Chondrocyte (in vitro differentiated cells): Measurements from ENCODE around the gene ZNF442. TPM values are rescaled to one million over a fixed set of nuclear protein-coding genes. Genes with fewer than 3 reads are reported as not detected.
A peak's percentile ranks its signal among the peaks of the same experiment; 100 is the strongest.
"Not testable (repeated sequence)": the region's sequence is repeated elsewhere in the genome, so short reads cannot be mapped to it uniquely, and the experiment has no call there.

Experiments used
- DNase-seq: peaks from one replicate; pipeline ENCODE4 v3.0.0; 2021; ENCODE audit warnings: mixed read lengths, low spot score
- H3K27ac Mint-ChIP-seq: one replicate; pipeline ENCODE4 v1.8.0; 2021; ENCODE audit warnings: mild to moderate bottlenecking, moderate library complexity, mixed read lengths; ENCODE audit not compliant: unreplicated experiment
- H3K27me3 Mint-ChIP-seq: 2 replicates; pipeline ENCODE4 v1.8.0; 2021; ENCODE audit warnings: low read depth, mixed read lengths
- H3K36me3 Mint-ChIP-seq: 2 replicates; pipeline ENCODE4 v1.8.0; 2021; ENCODE audit warnings: low read depth, mixed read lengths
- H3K4me1 Mint-ChIP-seq: 2 replicates; pipeline ENCODE4 v1.8.0; 2021; ENCODE audit warnings: low read depth, mild to moderate bottlenecking, mixed read lengths
- H3K4me3 Mint-ChIP-seq: one replicate; pipeline ENCODE4 v1.8.0; 2021; ENCODE audit warnings: mild to moderate bottlenecking, moderate library complexity, mixed read lengths; ENCODE audit not compliant: unreplicated experiment
- H3K9me3 Mint-ChIP-seq: 2 replicates; pipeline ENCODE4 v1.8.0; 2021; ENCODE audit warnings: low read depth, mixed read lengths
- total RNA-seq: library from RNA; stranded (reverse); gene quantifications from 3 replicates; pipeline ENCODE4 v1.2.1, GENCODE V29; 2021
- TF ChIP-seq, protein P1 (sequence below): fragments of 200-600 bp; sonication (generic); IDR thresholded peaks from 2 replicates; pipeline ENCODE4 v1.5.0; 2021; ENCODE audit warnings: antibody characterized with exemption, mild to moderate bottlenecking, moderate library complexity

ZNF442 gene
- total RNA-seq, 1 donor from 2014 or later = 3.3 TPM

DNA sequence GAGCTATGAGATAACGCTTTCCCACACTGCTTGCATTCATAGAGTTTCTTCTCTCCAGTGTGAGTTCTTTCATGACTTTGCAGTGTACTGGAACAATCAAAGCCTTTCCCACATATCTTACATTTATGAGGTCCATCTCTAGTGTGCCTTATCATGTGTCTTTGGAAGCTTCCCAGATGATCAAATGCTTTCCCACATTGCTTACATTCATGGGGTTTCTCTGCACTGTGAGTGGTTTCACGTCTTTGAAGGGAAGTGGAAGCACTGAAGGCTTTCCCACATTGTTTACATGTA, 14.9 kb upstream of the ZNF442 start:
- Mint-ChIP-seq H3K36me3 (peaks cover 29% of the 10 kb centered on the region), H3K27me3 (no peaks in the 10 kb centered on the region), H3K27ac (no peak overlapping the region), H3K4me3 (no peak overlapping the region), H3K4me1 (no peaks in the 10 kb centered on the region), H3K9me3 (peaks cover 44% of the 10 kb centered on the region)
- TF ChIP-seq, protein P1, sequence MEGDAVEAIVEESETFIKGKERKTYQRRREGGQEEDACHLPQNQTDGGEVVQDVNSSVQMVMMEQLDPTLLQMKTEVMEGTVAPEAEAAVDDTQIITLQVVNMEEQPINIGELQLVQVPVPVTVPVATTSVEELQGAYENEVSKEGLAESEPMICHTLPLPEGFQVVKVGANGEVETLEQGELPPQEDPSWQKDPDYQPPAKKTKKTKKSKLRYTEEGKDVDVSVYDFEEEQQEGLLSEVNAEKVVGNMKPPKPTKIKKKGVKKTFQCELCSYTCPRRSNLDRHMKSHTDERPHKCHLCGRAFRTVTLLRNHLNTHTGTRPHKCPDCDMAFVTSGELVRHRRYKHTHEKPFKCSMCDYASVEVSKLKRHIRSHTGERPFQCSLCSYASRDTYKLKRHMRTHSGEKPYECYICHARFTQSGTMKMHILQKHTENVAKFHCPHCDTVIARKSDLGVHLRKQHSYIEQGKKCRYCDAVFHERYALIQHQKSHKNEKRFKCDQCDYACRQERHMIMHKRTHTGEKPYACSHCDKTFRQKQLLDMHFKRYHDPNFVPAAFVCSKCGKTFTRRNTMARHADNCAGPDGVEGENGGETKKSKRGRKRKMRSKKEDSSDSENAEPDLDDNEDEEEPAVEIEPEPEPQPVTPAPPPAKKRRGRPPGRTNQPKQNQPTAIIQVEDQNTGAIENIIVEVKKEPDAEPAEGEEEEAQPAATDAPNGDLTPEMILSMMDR = no peak
- DNase-seq = no peak

DNA sequence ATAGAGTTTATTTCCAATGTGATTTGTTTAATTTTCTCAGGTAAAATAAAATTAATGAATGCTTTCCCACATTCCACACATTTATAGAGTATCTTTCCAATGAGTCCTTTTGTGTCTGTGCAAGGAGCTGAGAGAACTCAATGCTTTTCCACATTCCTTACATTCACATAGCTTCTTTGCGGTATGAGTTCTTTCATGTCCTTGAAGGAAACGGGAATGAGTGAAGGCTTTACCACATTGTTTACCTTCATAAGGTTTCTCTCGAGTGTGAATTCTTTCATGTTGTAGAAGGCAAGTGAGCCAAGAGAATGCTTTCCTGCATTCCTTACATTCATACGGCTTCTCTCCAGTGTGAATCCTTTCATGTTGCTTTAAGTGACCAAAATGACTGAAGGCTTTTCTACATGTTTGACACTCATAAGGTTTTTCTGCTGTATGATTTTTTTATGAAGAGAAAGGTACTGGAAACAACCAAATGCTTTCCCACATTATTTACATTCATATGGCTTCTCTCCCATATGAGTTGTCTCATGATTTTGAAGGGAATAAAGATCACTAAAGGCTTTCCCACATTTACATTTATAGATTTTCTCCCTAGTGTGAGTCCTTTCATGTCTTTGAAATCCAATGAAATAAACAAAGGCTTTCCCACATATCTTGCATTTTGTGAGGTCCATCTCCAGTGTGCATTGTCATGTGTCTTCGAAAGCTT, 14.4 kb upstream of the ZNF442 start:
- TF ChIP-seq, protein P1 = no peak
- no peak overlapping the region for H3K27ac Mint-ChIP-seq
- H3K9me3 Mint-ChIP-seq = peaks cover 47% of the 10 kb centered on the region
- DNase-seq = no peak
- no peaks in the 10 kb centered on the region for H3K4me1 Mint-ChIP-seq
- no peak overlapping the region for H3K4me3 Mint-ChIP-seq
- H3K27me3 Mint-ChIP-seq = no peaks in the 10 kb centered on the region
- peaks cover 29% of the 10 kb centered on the region for H3K36me3 Mint-ChIP-seq

DNA sequence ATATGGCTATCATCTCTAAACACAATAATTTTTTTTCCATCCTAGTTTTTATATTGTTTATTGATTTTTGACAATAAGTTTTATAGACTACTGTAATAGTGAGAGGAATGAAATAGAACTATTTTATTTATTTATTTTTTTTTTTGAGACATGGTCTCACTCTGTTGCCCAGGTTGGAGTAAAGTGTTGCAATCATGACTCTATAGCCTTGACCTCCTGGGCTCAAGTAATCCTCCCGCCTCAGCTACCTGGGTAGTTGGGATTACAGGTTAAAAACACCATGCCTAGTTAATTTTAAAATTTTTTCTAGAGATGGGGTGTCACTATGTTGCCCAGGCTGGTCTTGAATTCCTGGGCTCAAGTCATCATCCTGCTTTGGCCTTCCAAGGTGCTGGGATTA, 8.5 kb upstream of the ZNF442 start:
- Mint-ChIP-seq H3K27ac (no peak overlapping the region), H3K9me3 (peaks cover 28% of the 10 kb centered on the region), H3K36me3 (peaks cover 10% of the 10 kb centered on the region), H3K4me3 (no peak overlapping the region), H3K4me1 (no peaks in the 10 kb centered on the region), H3K27me3 (no peaks in the 10 kb centered on the region)
- DNase-seq = no peak
- TF ChIP-seq, protein P1 = no peak

DNA sequence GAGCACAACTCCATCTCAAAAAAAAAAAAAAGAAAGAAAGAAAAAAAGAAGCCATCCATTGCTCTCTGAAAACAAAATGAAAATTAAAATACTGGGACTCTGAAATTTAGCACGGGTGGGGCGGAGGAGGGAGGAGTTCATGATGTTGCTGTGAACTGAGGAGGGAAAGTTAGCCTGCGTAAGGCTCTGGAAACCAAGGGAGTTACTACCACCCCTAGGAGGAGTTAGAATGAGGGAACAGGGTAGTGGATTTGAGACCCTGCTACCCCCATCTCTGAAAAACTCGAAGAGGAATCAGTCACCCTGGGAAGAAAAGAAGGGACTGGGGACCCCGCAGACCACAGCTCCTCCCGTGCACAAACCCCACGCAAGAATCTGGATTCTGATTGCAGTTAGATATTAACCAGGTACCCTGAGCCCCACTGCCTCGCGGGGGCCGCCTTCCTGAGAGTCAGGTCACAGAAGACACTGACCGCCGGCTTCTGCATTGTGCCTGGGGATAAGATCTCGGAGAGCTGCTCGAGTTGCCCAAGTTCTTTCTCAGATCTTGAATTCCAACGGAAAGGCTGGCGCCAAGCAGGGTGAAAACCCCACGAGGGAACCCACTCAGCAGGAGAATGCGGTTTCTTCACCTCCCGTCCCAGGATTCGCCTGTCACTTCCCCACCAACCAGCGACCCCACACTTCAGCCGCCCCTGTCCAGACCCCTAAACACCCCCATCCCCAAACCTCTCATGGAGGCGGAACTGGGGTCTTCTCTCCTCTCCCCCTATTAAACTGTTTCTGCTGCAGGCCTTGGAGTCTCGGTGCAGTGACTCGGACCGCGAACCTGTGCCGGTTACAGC, 870 bp downstream of the ZNF442 start:
- Mint-ChIP-seq H3K4me1 (peaks cover 24% of the 10 kb centered on the region), H3K27me3 (no peaks in the 10 kb centered on the region), H3K4me3 (peak overlapping the region; percentile 94), H3K9me3 (peaks cover 4% of the 10 kb centered on the region), H3K36me3 (peaks cover 3% of the 10 kb centered on the region), H3K27ac (peak overlapping the region; percentile 100)
- DNase-seq = no peak
- TF ChIP-seq, protein P1 = peak; percentile 11

DNA sequence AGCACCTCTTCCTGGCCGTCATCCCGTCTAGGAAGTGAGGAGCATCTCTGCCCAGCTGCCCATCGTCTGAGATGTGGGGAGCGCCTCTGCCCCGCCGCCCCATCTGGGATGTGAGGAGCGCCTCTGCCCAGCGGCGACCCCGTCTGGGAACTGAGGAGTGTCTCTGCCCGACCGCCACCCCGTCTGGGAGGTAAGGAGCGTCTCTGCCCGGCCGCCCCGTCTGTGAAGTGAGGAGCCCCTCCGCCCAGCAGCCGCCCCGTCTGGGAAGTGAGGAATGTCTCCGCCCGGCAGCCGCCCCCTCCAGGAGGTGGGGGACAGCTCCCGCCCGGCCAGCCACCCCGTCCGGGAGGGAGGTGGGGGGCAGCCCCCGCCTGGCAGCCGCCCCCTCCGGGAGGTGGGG, 3.2 kb downstream of the ZNF442 start:
- H3K4me1 Mint-ChIP-seq = peaks cover 24% of the 10 kb centered on the region
- not testable (repeated sequence) for DNase-seq, H3K27me3 Mint-ChIP-seq, H3K36me3 Mint-ChIP-seq, H3K4me3 Mint-ChIP-seq, H3K9me3 Mint-ChIP-seq, H3K27ac Mint-ChIP-seq
